Measurements from ENCODE around the gene AP5Z1.

DNA sequence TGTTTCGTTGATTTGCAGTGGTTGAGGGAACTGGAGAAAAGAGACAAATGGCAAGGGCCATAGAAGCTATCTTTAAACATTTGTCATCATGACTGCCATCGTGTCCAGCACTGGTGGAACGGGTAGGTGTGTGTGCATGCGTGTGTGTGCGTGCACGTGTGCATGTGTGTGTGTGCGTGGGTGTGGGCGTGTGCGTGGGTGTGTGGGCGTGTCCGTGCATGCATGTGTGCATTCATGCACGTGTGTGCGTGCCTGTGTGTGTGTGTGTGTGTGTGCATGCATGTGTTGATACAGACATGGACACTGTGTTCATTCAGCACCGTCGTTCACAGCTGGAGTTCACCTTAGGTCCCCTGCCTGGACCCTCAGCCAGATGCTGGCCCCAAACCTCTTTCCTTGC lies 38.1 kb upstream of the AP5Z1 start:
- TF ChIP-seq, protein P1, sequence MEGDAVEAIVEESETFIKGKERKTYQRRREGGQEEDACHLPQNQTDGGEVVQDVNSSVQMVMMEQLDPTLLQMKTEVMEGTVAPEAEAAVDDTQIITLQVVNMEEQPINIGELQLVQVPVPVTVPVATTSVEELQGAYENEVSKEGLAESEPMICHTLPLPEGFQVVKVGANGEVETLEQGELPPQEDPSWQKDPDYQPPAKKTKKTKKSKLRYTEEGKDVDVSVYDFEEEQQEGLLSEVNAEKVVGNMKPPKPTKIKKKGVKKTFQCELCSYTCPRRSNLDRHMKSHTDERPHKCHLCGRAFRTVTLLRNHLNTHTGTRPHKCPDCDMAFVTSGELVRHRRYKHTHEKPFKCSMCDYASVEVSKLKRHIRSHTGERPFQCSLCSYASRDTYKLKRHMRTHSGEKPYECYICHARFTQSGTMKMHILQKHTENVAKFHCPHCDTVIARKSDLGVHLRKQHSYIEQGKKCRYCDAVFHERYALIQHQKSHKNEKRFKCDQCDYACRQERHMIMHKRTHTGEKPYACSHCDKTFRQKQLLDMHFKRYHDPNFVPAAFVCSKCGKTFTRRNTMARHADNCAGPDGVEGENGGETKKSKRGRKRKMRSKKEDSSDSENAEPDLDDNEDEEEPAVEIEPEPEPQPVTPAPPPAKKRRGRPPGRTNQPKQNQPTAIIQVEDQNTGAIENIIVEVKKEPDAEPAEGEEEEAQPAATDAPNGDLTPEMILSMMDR (IDR thresholded peaks at IDR 0.05): no peak
- no peak for TF ChIP-seq POLR2A (IDR thresholded peaks at IDR 0.05)

Data from Peyer's patch (tissue), 4 donors.